Fibroblast of the aortic adventitia (primary cell): ENCODE data around the gene KLHL18. TPM values are rescaled to one million over a fixed set of nuclear protein-coding genes. Genes with fewer than 3 reads are reported as not detected.

Source experiments
- DNase-seq: peaks from one replicate; pipeline ENCODE4 v3.0.0-alpha.2; 2010; ENCODE audit warnings: low read depth
- H3K4me3 ChIP-seq: 2 replicates; pipeline ENCODE4 v1.5.1; 2011; ENCODE audit warnings: low read depth, mild to moderate bottlenecking, control low read depth, low read length, moderate library complexity
- CTCF ChIP-seq: IDR thresholded peaks from 2 replicates; pipeline ENCODE4 v1.5.1; 2011; ENCODE audit warnings: mild to moderate bottlenecking, low read length, control low read depth, inconsistent platforms; ENCODE audit not compliant: insufficient read depth
- total RNA-seq: library from RNA; depleted of rRNA; stranded (reverse); fragments of >200 nt; gene quantifications from 2 replicates; pipeline ENCODE4 v1.2.3, GENCODE V29; 2012; ENCODE audit warnings: low replicate concordance

Gene KLHL18
- total RNA-seq, 1 donor = 12.9 TPM

GRCh38 chr3:47379411-47379899 lies 96.7 kb downstream of the KLHL18 start:
- peak overlapping the region; percentile 95 for H3K4me3 ChIP-seq
- no peak for TF ChIP-seq CTCF
- DNase-seq = no peak

GRCh38 chr3:47380026-47380600 lies 97.4 kb downstream of the KLHL18 start:
- peak overlapping the region; percentile 95 for H3K4me3 ChIP-seq
- no peak for DNase-seq
- TF ChIP-seq CTCF = no peak

DNA sequence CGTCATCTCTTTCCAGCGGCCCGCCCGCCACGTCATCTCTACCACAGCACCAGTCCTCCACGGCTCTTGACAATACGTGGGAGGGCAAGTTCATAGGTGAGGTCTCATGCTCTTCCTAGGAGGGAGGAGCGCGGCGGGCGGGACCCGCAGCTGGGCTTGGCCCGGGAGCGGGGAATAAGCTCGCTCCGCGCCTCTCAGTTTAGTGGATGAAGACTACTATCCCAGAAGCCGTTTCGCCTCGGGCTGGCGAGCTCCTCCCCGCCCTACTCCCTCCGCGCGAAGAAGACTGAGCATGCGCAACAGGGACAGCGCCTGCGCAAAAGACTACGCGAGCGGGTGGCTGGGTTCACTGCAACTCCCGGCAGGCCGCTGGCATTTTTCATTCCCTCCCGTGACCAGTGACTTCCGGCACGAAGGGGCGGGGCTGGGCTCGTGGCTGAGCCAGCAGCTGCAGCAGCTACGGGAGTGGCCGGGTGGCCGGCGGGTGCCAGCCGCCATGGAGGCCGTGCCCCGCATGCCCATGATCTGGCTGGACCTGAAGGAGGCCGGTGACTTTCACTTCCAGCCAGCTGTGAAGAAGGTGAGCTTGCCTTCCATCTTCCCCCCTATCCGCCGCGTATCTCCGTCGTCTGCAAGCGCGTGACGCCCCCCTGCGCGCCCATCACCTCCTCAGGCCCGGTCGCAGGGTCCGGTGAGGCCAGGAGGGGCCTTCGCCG lies 98.0 kb downstream of the KLHL18 start, which contains the start of gene PTPN23:
Gene PTPN23 (plus strand): TSS at position 421 of the 716 bp plus-strand sequence. CDS start 76 bp downstream, at position 497.
- peak within 1 kb of the TSS; percentile 95 for H3K4me3 ChIP-seq
- TF ChIP-seq CTCF = no peak
- peak; percentile 99 for DNase-seq

- peak overlapping the region; percentile 95 for H3K4me3 ChIP-seq
- TF ChIP-seq CTCF = no peak
Observed at GRCh38 chr3:47381317-47382157, 98.8 kb downstream of the KLHL18 start.

DNA sequence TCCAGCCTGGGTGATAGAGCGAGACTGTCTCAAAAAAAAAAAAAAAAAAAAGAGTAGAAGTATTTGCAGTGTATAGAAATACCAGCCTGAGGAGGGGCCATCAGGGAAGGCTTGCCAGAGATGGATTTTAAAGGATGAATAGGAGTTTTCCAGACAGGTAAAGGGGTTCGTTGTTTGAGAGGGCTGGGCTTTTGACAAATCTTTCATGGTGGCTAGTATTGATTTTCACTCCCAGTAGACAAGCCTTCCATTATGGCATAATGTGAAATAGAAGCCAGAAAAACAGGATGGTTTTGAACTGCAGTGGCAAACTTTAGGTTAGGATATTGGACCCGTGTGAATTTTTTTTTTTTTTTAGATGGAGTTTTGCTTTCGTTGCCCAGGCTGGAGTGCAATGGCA lies 101.7 kb downstream of the KLHL18 start:
- no peak for TF ChIP-seq CTCF
- no peak for DNase-seq
- H3K4me3 ChIP-seq = no peak overlapping the region

More at GRCh38 chr3:47381317-47382157, 98.8 kb downstream of the KLHL18 start:
- peak; percentile 78 for DNase-seq

DNA sequence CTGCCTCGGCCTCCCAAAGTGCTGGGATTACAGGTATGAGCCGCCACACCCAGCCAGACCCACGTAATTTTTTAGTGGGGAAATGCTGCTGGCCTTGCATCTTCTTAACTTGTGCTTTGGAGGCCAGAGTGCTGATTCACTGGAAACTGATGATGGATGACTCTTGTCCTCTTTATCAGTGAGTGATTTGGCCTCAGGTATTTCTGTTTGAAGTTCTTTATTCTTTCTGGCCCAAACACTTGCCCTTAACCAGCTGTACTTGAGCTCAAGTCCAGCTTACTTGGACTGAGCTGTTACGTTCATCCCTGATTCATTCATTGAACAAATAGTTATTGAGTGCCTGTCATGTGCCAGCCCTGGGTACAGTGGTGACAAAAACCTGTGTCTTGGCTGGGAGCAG lies 102.3 kb downstream of the KLHL18 start:
- H3K4me3 ChIP-seq = no peak overlapping the region
- no peak for TF ChIP-seq CTCF
- DNase-seq = peak; percentile 49
